Neural progenitor cell (in vitro differentiated cells): ENCODE results near the gene MST1R.

Experiments used
- EZH2 ChIP-seq: fragments of 200-600 bp; sonication (generic); IDR thresholded peaks from 2 replicates; pipeline ENCODE4 v1.6.1; 2017; ENCODE audit warnings: antibody characterized with exemption, mild to moderate bottlenecking, moderate library complexity
- EZH2phosphoT487 ChIP-seq: fragments of 200-600 bp; sonication (generic); IDR thresholded peaks from 2 replicates; pipeline ENCODE4 v1.6.1; 2017; ENCODE audit warnings: antibody characterized with exemption
- TF ChIP-seq, protein P1 (sequence below): fragments of 200-600 bp; sonication (generic); IDR thresholded peaks from 2 replicates; pipeline ENCODE4 v1.5.1; 2017; ENCODE audit warnings: antibody characterized with exemption, mild to moderate bottlenecking

DNA sequence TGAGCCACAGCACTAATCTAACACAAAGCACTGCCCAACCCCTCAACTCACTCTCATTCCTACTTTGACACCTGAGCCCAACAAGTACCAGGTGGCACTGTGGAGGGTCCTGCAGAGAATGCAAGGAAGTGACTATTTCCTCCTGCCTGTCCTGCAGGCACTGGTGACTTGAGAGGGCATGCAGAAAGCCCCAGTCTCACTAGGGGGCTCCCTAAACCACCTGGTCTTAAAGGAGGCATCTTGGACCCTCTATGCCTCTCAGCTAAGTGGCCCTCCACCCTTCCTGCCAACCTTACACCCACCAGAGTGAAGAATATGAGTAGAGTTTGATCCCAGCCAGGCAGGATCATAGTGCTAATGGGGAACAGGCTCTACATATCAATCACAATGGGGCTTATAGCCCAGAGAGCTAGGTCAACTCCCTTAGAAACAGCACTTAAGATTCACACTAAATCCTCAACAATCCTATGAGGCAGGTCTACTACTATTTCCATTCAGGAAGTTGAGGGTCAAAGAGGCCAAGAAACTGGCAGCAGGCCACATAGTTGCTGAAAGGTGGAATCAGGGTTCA lies 62.5 kb downstream of the MST1R start:
- TF ChIP-seq, protein P1, sequence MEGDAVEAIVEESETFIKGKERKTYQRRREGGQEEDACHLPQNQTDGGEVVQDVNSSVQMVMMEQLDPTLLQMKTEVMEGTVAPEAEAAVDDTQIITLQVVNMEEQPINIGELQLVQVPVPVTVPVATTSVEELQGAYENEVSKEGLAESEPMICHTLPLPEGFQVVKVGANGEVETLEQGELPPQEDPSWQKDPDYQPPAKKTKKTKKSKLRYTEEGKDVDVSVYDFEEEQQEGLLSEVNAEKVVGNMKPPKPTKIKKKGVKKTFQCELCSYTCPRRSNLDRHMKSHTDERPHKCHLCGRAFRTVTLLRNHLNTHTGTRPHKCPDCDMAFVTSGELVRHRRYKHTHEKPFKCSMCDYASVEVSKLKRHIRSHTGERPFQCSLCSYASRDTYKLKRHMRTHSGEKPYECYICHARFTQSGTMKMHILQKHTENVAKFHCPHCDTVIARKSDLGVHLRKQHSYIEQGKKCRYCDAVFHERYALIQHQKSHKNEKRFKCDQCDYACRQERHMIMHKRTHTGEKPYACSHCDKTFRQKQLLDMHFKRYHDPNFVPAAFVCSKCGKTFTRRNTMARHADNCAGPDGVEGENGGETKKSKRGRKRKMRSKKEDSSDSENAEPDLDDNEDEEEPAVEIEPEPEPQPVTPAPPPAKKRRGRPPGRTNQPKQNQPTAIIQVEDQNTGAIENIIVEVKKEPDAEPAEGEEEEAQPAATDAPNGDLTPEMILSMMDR = peak; percentile 50
- TF ChIP-seq EZH2 (no peak), EZH2phosphoT487 (no peak)
